Measurements from ENCODE around the gene MCF2L2.

The MCF2L2 gene

GRCh38 chr3:183455089-183455488, 26.7 kb upstream of the MCF2L2 start:
- no peak for ATAC-seq
- TF ChIP-seq ARNTL (CRISPR knock-in tag; IDR thresholded peaks at IDR 0.05; ENCODE audit: borderline replicate concordance, low read depth) (no peak), BACH2 (CRISPR knock-in tag; IDR thresholded peaks at IDR 0.05; ENCODE audit: borderline replicate concordance) (no peak), POU6F1 (CRISPR knock-in tag; IDR thresholded peaks at IDR 0.05; ENCODE audit: borderline replicate concordance, low read depth) (no peak), ZNF70 (CRISPR knock-in tag; IDR thresholded peaks at IDR 0.05) (no peak)

GRCh38 chr3:183454064-183454463, 25.6 kb upstream of the MCF2L2 start:
- ATAC-seq = no peak
- no peak for TF ChIP-seq RARB (CRISPR knock-in tag; IDR thresholded peaks at IDR 0.05)
- no peak for TF ChIP-seq OSR1 (CRISPR knock-in tag; IDR thresholded peaks at IDR 0.05)
- no peak for TF ChIP-seq ESRRG (CRISPR knock-in tag; IDR thresholded peaks at IDR 0.05)
- no peak for TF ChIP-seq ARNTL (CRISPR knock-in tag; IDR thresholded peaks at IDR 0.05; ENCODE audit: borderline replicate concordance, low read depth)
- no peak for TF ChIP-seq ISL1 (CRISPR knock-in tag; IDR thresholded peaks at IDR 0.05)
- no peak for TF ChIP-seq ZFP3 (CRISPR knock-in tag; IDR thresholded peaks at IDR 0.05)
- TF ChIP-seq TOX (CRISPR knock-in tag; IDR thresholded peaks at IDR 0.05; ENCODE audit: borderline replicate concordance) = no peak

- no peak for ATAC-seq
- TF ChIP-seq ZFP30 (CRISPR knock-in tag; IDR thresholded peaks at IDR 0.05) (no peak), TOX (CRISPR knock-in tag; IDR thresholded peaks at IDR 0.05; ENCODE audit: borderline replicate concordance) (no peak), ZNF70 (CRISPR knock-in tag; IDR thresholded peaks at IDR 0.05) (no peak), BACH2 (CRISPR knock-in tag; IDR thresholded peaks at IDR 0.05; ENCODE audit: borderline replicate concordance) (no peak), ARNTL (CRISPR knock-in tag; IDR thresholded peaks at IDR 0.05; ENCODE audit: borderline replicate concordance, low read depth) (no peak), POU6F1 (CRISPR knock-in tag; IDR thresholded peaks at IDR 0.05; ENCODE audit: borderline replicate concordance, low read depth) (no peak), ZC3H10 (CRISPR knock-in tag; IDR thresholded peaks at IDR 0.05) (no peak), ZFP3 (CRISPR knock-in tag; IDR thresholded peaks at IDR 0.05) (no peak)
Observed at GRCh38 chr3:183449791-183450190, 21.4 kb upstream of the MCF2L2 start.

- no peak for TF ChIP-seq ZNF565 (CRISPR knock-in tag; conservative IDR thresholded peaks at IDR 0.05; ENCODE audit: low read depth)
- TF ChIP-seq TCF4 (CRISPR knock-in tag; IDR thresholded peaks at IDR 0.05; ENCODE audit: borderline replicate concordance) = no peak
- no peak for TF ChIP-seq PPARA (CRISPR knock-in tag; IDR thresholded peaks at IDR 0.05; ENCODE audit: borderline replicate concordance)
- TF ChIP-seq ZNF8 (CRISPR knock-in tag; IDR thresholded peaks at IDR 0.05) = no peak
- no peak for TF ChIP-seq TOX (CRISPR knock-in tag; IDR thresholded peaks at IDR 0.05; ENCODE audit: borderline replicate concordance)
- no peak for TF ChIP-seq POU6F1 (CRISPR knock-in tag; IDR thresholded peaks at IDR 0.05; ENCODE audit: borderline replicate concordance, low read depth)
- TF ChIP-seq ZFP30 (CRISPR knock-in tag; IDR thresholded peaks at IDR 0.05) = no peak
- no peak for TF ChIP-seq OSR1 (CRISPR knock-in tag; IDR thresholded peaks at IDR 0.05)
- no peak for TF ChIP-seq BACH2 (CRISPR knock-in tag; IDR thresholded peaks at IDR 0.05; ENCODE audit: borderline replicate concordance)
- TF ChIP-seq CREB5 (CRISPR knock-in tag; IDR thresholded peaks at IDR 0.05; ENCODE audit: low read depth) = no peak
- no peak for TF ChIP-seq ARNTL (CRISPR knock-in tag; IDR thresholded peaks at IDR 0.05; ENCODE audit: borderline replicate concordance, low read depth)
- no peak for TF ChIP-seq TSHZ2 (CRISPR knock-in tag; IDR thresholded peaks at IDR 0.05)
- no peak for TF ChIP-seq ESRRG (CRISPR knock-in tag; IDR thresholded peaks at IDR 0.05)
- no peak for TF ChIP-seq CSDC2 (CRISPR knock-in tag; IDR thresholded peaks at IDR 0.05)
- no peak for TF ChIP-seq RARB (CRISPR knock-in tag; IDR thresholded peaks at IDR 0.05)
- 0 out of 3 replicates have a peak, but pooled peaks have one; percentile 10 for ATAC-seq
Observed at GRCh38 chr3:183449391-183449790, 21.0 kb upstream of the MCF2L2 start.

All from SK-N-SH treated with all-trans-retinoic acid at 6 μM for 48 hours (cell line).